Omental fat pad (tissue), 4 donors: ENCODE measurements around the gene TRIM8. TPM values are rescaled to one million over a fixed set of nuclear protein-coding genes. Genes with fewer than 3 reads are reported as not detected.

Experiments used
- ATAC-seq: fragments of 150-250 bp; one replicate; pipeline ENCODE4 v1.9.1; 2016; ENCODE audit warnings: mild to moderate bottlenecking, moderate library complexity; ENCODE audit not compliant: low FRiP score
- DNase-seq: peaks from one replicate; pipeline ENCODE4 v3.0.0-alpha.2; 2019; ENCODE audit warnings: low spot score
- total RNA-seq, 4 donors: library from RNA; depleted of rRNA; stranded (reverse); fragments of >200 nt; gene quantifications; one replicate each; pipeline ENCODE4 v1.1.0, GENCODE V29; 2016
- TF ChIP-seq, protein P1 (sequence below), 3 donors: fragments of 450-650 bp; IDR thresholded peaks; one replicate each; pipeline ENCODE4 v1.5.1; 2016 to 2017; ENCODE audit warnings: antibody characterized with exemption in 3 of 3, mild to moderate bottlenecking in 3 of 3, moderate library complexity in 2 of 3

TRIM8 gene, protein sequence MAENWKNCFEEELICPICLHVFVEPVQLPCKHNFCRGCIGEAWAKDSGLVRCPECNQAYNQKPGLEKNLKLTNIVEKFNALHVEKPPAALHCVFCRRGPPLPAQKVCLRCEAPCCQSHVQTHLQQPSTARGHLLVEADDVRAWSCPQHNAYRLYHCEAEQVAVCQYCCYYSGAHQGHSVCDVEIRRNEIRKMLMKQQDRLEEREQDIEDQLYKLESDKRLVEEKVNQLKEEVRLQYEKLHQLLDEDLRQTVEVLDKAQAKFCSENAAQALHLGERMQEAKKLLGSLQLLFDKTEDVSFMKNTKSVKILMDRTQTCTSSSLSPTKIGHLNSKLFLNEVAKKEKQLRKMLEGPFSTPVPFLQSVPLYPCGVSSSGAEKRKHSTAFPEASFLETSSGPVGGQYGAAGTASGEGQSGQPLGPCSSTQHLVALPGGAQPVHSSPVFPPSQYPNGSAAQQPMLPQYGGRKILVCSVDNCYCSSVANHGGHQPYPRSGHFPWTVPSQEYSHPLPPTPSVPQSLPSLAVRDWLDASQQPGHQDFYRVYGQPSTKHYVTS
- total RNA-seq = 100 to 1,000 TPM in 3 of 4 donors, 10 to 100 TPM in 1; 58.2 to 121 (median 103) TPM

DNA sequence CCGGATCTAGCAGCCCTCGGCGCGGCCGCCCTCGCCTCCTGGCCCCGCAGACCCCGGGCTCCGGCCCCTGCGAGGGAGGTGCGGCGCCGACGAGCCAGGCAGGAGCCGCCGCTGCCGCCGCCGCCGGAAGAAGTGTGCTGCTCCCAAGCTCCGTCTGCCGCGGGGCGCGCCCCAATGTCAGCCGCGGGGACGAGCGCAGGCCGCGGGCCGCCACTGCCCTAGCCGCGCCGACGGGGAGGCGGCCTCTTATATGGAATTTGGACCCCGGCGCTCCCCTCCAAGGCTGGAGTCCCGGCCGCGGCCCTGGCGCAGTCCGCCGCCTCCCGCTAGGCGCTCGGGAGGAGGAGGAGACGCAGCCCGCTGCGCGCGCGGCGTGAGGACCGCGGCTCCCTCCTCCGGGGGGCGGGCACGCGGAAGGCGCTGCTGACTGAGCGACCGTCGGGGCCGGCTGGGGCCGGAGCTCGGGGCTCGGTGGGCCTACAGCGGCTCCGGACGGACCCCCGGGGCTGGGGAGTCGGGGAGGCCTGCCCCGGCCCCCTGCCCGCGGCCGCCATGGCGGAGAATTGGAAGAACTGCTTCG, at the start of gene TRIM8:
TRIM8 (plus strand) TSS at position 414 of the 580 bp plus-strand sequence; CDS start at position 553, 139 bp downstream.
- DNase-seq (no peak), ATAC-seq (no peak)

DNA sequence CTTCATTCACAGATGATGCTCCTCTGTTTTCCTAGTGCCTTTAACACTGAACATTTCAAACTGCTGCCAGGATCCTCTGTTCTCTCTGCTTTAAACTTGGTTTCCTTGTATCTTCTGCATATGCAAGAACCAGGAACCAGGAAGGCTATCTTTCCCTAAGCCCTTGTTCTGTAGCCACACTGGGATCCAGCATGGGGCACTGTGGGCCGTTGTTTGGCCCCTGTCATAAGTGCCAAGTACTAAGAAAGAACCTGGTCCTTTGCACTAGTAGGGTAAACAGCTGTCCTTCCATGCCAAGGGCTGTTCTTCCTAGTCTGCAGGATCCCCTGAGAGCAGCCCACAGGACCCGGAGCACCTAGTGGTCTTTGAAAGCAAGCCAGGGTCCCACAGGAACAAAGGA, 49.0 kb upstream of the TRIM8 start:
- ATAC-seq (no peak), DNase-seq (no peak)
- TF ChIP-seq, protein P1, sequence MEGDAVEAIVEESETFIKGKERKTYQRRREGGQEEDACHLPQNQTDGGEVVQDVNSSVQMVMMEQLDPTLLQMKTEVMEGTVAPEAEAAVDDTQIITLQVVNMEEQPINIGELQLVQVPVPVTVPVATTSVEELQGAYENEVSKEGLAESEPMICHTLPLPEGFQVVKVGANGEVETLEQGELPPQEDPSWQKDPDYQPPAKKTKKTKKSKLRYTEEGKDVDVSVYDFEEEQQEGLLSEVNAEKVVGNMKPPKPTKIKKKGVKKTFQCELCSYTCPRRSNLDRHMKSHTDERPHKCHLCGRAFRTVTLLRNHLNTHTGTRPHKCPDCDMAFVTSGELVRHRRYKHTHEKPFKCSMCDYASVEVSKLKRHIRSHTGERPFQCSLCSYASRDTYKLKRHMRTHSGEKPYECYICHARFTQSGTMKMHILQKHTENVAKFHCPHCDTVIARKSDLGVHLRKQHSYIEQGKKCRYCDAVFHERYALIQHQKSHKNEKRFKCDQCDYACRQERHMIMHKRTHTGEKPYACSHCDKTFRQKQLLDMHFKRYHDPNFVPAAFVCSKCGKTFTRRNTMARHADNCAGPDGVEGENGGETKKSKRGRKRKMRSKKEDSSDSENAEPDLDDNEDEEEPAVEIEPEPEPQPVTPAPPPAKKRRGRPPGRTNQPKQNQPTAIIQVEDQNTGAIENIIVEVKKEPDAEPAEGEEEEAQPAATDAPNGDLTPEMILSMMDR (IDR thresholded peaks at IDR 0.05) = no peak

More for the DNA sequence above, at the start of gene TRIM8:
- TF ChIP-seq, protein P1 (IDR thresholded peaks at IDR 0.05) = no peak

DNA sequence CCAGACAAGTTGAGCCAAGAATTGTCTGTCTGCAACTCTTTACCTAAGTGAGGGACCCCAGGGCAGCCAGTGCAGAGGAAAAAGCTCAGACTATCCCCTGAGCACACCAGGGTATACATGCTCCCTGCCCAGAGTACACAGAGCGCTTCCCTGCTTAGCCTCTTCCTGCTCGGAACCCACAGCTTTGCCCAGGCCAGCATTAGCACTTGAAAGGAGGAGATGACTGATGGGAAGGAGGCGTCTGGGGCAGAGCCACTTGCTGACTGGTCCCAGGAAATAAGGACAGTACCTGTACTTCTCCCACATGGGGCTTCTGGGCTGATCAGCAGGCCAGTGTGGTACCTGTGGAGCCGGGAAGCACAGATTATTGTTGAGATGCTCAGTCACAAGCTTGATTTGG, 48.4 kb upstream of the TRIM8 start:
- ATAC-seq = no peak
- no peak for DNase-seq
- TF ChIP-seq, protein P1 (IDR thresholded peaks at IDR 0.05) = no peak

DNA sequence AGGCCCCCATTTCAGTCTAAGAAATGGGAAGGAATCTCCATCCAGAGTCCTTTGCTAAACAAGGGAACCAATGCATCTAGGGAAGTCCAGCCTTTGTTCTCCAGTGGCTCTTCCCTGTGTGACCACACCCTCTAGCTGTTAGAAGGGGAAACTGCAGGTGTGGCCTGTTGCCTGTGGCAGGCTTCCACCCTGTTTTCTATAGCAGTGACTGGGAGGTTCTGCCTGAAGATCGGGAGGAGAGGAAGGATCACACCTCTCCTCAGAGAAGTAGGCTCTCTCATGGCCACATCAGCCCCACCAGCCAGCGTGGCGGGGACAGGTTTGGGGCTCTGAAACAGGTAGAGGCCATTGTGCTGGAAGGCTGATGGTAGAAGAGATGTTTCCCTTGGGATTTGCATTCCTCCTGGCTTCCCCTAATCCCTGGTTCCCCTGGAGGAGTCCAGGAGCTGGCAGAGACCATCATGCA, 47.7 kb upstream of the TRIM8 start:
- TF ChIP-seq, protein P1 (IDR thresholded peaks at IDR 0.05) = no peak
- peak; percentile 55 for ATAC-seq
- DNase-seq = no peak

DNA sequence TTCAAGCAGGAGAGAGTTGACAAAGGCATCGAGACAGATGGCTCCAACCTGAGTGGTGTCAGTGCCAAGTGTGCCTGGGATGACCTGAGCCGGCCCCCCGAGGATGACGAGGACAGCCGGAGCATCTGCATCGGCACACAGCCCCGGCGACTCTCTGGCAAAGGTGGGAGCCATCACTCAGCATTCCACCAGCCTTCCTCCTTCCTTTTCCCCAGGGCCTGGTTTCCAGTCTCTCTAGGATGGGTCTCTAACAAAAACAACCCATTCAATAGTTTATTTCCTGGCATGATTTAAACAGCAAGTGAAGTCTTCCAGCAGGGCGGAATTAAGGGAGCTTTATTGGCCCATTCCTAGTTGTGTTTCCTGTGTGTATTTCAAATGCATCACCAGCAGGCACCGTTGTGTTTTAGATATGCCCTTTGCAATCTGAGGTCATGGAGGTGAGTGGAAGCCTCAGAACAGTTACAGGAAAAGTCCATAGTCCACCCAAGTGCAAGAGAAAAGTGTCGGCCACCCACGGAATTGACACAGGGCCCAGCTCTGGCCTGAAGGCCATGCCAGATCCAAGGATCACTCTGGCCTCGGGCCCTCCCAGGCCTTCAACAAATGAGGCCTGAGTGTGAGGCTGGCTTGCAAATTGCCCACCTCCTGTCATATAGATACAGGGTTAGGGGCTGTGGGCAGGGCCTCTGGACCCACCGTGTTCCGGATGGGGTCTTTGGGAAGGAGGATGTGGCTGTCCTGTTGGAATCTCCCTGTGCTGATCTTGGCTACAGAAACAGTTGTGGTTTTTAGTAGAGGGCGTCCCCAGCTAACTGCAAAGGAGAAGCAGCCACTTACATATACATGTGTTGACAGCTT, 46.9 kb upstream of the TRIM8 start:
- DNase-seq = no peak
- ATAC-seq = no peak
- TF ChIP-seq, protein P1 (IDR thresholded peaks at IDR 0.05) = no peak

DNA sequence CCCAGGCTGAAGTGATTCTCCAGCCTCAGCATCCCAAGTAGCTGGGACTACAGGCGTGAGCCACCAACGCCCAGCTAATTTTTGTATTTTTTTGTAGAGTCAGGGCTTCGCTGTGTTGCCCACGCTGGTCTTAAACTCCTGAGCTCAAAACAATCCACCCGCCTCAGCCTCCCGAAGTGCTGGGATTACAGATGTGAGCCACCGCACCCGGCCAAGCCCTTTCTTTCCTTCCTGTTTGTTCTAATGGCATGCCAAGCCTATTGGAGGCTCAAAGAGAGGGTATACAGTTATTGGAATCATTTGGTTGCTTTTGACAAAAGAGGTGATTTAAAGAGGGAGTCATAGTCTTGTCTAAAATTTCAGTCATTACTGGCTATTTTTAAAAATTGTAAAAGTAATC, 46.0 kb upstream of the TRIM8 start:
- DNase-seq (no peak), ATAC-seq (no peak)
- TF ChIP-seq, protein P1 (IDR thresholded peaks at IDR 0.05) = no peak
